KOPT-K1 (cell line): ENCODE data around the gene MON1A.
"Not testable (repeated sequence)": the region's sequence is repeated elsewhere in the genome, so short reads cannot be mapped to it uniquely, and the experiment has no call there.

ENCODE experiments used
- H3K27ac ChIP-seq: fragments of 200-600 bp; sonication (generic); 2 replicates; pipeline ENCODE4 v1.5.1; 2016; ENCODE audit warnings: antibody characterized with exemption, mild to moderate bottlenecking, low read depth, low read length; ENCODE audit not compliant: poor library complexity, severe bottlenecking
- H3K36me3 ChIP-seq: fragments of 200-600 bp; sonication (generic); 2 replicates; pipeline ENCODE4 v1.5.1; 2017; ENCODE audit warnings: antibody characterized with exemption, mild to moderate bottlenecking, low read length, moderate library complexity; ENCODE audit not compliant: insufficient read depth
- H3K9me3 ChIP-seq: fragments of 200-600 bp; sonication (generic); 2 replicates; pipeline ENCODE4 v1.5.1; 2017; ENCODE audit warnings: antibody characterized with exemption, low read length, mild to moderate bottlenecking; ENCODE audit not compliant: insufficient read depth, poor library complexity, severe bottlenecking

MON1A gene

GRCh38 chr3:49929291-49930167 lies at the start of gene MON1A:
MON1A (minus strand) TSS chr3:49929811; CDS start chr3:49913346, 16,465 bp downstream.
- no peaks in the 10 kb centered on the region for H3K9me3 ChIP-seq
- no peaks in the 10 kb centered on the region for H3K36me3 ChIP-seq
- H3K27ac ChIP-seq = peak within 1 kb of the TSS; percentile 73

GRCh38 chr3:49976942-49977341 lies 47.3 kb upstream of the MON1A start:
- Histone ChIP-seq H3K36me3 (peaks cover 91% of the 10 kb centered on the region), H3K9me3 (no peaks in the 10 kb centered on the region), H3K27ac (no peak overlapping the region)

- Histone ChIP-seq H3K36me3 (peaks cover 89% of the 10 kb centered on the region), H3K9me3 (no peaks in the 10 kb centered on the region), H3K27ac (no peak overlapping the region)
Observed at GRCh38 chr3:49972656-49973055, 43.0 kb upstream of the MON1A start.

GRCh38 chr3:49968346-49968745 lies 38.7 kb upstream of the MON1A start:
- peaks cover 92% of the 10 kb centered on the region for H3K36me3 ChIP-seq
- H3K27ac ChIP-seq = no peak overlapping the region
- no peaks in the 10 kb centered on the region for H3K9me3 ChIP-seq

GRCh38 chr3:49967291-49967690 lies 37.7 kb upstream of the MON1A start:
- H3K9me3 ChIP-seq = no peaks in the 10 kb centered on the region
- no peak overlapping the region for H3K27ac ChIP-seq
- H3K36me3 ChIP-seq = peaks cover 91% of the 10 kb centered on the region

- H3K36me3 ChIP-seq = peaks cover 87% of the 10 kb centered on the region
- H3K9me3 ChIP-seq = no peaks in the 10 kb centered on the region
- H3K27ac ChIP-seq = no peak overlapping the region
Observed at GRCh38 chr3:49966233-49966942, 36.8 kb upstream of the MON1A start.

GRCh38 chr3:49955636-49956035 lies 26.0 kb upstream of the MON1A start:
- H3K36me3 ChIP-seq = 0 out of 2 replicates have a peak, but pooled peaks cover 3% of the 10 kb centered on the region
- H3K9me3 ChIP-seq = no peaks in the 10 kb centered on the region
- no peak overlapping the region for H3K27ac ChIP-seq

- Histone ChIP-seq H3K36me3 (0 out of 2 replicates have a peak, but pooled peaks cover 3% of the 10 kb centered on the region), H3K9me3 (no peaks in the 10 kb centered on the region), H3K27ac (no peak overlapping the region)
Observed at GRCh38 chr3:49952924-49953323, 23.3 kb upstream of the MON1A start.

GRCh38 chr3:49942651-49943050 lies 13.0 kb upstream of the MON1A start:
- Histone ChIP-seq H3K27ac (no peak overlapping the region), H3K9me3 (no peaks in the 10 kb centered on the region), H3K36me3 (peaks cover 30% of the 10 kb centered on the region)

- Histone ChIP-seq H3K9me3 (no peaks in the 10 kb centered on the region), H3K36me3 (peaks cover 21% of the 10 kb centered on the region), H3K27ac (peak overlapping the region; percentile 87)
Observed at GRCh38 chr3:49940667-49941249, 11.1 kb upstream of the MON1A start.

GRCh38 chr3:49939858-49940666 lies 10.5 kb upstream of the MON1A start, which contains the start of gene RBM6:
RBM6 (plus strand) TSS chr3:49940150; CDS start chr3:49962642, 22,492 bp downstream.
- Histone ChIP-seq H3K27ac (peak within 1 kb of the TSS; percentile 87), H3K36me3 (peaks cover 20% of the 10 kb centered on the region), H3K9me3 (no peaks in the 10 kb centered on the region)

- H3K9me3 ChIP-seq = no peaks in the 10 kb centered on the region
- no peak overlapping the region for H3K27ac ChIP-seq
- H3K36me3 ChIP-seq = no peaks in the 10 kb centered on the region
Observed at GRCh38 chr3:49937090-49937489, 7.5 kb upstream of the MON1A start.

GRCh38 chr3:49932281-49932680 lies 2.7 kb upstream of the MON1A start:
- H3K9me3 ChIP-seq, H3K36me3 ChIP-seq, H3K27ac ChIP-seq: not testable (repeated sequence)

- Histone ChIP-seq H3K9me3 (no peaks in the 10 kb centered on the region), H3K36me3 (no peaks in the 10 kb centered on the region), H3K27ac (no peak overlapping the region)
Observed at GRCh38 chr3:49930922-49931321, 1.3 kb upstream of the MON1A start.
